Astrocyte (in vitro differentiated cells and primary cell): ENCODE data around the gene REPS1. TPM values are rescaled to one million over a fixed set of nuclear protein-coding genes. Genes with fewer than 3 reads are reported as not detected.

Experiments
- DNase-seq: peaks from one replicate; pipeline ENCODE4 v3.0.0-alpha.2; 2010; ENCODE audit warnings: low read depth
- FAIRE-seq: peaks from 2 replicates; lab custom pipeline; 2011; peaks lifted over from hg19 to GRCh38; lab: Jason Lieb, UNC
- H2AFZ ChIP-seq: 2 replicates; pipeline ENCODE4 v1.6.0; 2012; ENCODE audit warnings: low read depth, low read length, inconsistent platforms
- H3K27ac ChIP-seq: 2 replicates; pipeline ENCODE4 v1.5.1; 2011; ENCODE audit warnings: low read depth, low read length, inconsistent platforms
- H3K27me3 ChIP-seq: 2 replicates; pipeline ENCODE4 v1.6.0; 2011; ENCODE audit warnings: low read length, inconsistent platforms; ENCODE audit not compliant: insufficient read depth
- H3K36me3 ChIP-seq: 2 replicates; pipeline ENCODE4 v1.5.1; 2011; ENCODE audit warnings: low read length, inconsistent platforms; ENCODE audit not compliant: insufficient read depth
- H3K4me1 ChIP-seq: 2 replicates; pipeline ENCODE4 v1.5.1; 2011; ENCODE audit warnings: low read length, inconsistent platforms; ENCODE audit not compliant: insufficient read depth
- H3K4me2 ChIP-seq: 2 replicates; pipeline ENCODE4 v1.6.0; 2012; ENCODE audit warnings: low read length, inconsistent platforms
- H3K4me3 ChIP-seq: 2 replicates; pipeline ENCODE4 v1.5.1; 2011; ENCODE audit warnings: low read depth, mild to moderate bottlenecking, low read length, inconsistent platforms; ENCODE audit not compliant: insufficient read depth
- H3K79me2 ChIP-seq: 2 replicates; pipeline ENCODE4 v1.6.0; 2012; ENCODE audit warnings: mild to moderate bottlenecking, low read length, inconsistent platforms; ENCODE audit not compliant: insufficient read depth
- H3K9ac ChIP-seq: 2 replicates; pipeline ENCODE4 v1.6.0; 2012; ENCODE audit warnings: mild to moderate bottlenecking, low read length, inconsistent platforms
- H3K9me3 ChIP-seq: 2 replicates; pipeline ENCODE4 v1.5.1; 2012; ENCODE audit warnings: low read depth, mild to moderate bottlenecking, low read length, inconsistent platforms; ENCODE audit not compliant: insufficient read depth
- H4K20me1 ChIP-seq: 2 replicates; pipeline ENCODE4 v1.6.0; 2012; ENCODE audit warnings: low read length, inconsistent platforms; ENCODE audit not compliant: insufficient read depth
- H3K27ac Mint-ChIP-seq: one replicate; pipeline ENCODE4 v1.8.0; 2021; ENCODE audit warnings: mild to moderate bottlenecking, mixed read lengths; ENCODE audit not compliant: unreplicated experiment
- H3K27me3 Mint-ChIP-seq: one replicate; pipeline ENCODE4 v1.8.0; 2021; ENCODE audit warnings: low read depth, mixed read lengths; ENCODE audit not compliant: unreplicated experiment
- H3K36me3 Mint-ChIP-seq: one replicate; pipeline ENCODE4 v1.8.0; 2021; ENCODE audit warnings: low read depth, mixed read lengths; ENCODE audit not compliant: unreplicated experiment
- H3K4me1 Mint-ChIP-seq: one replicate; pipeline ENCODE4 v1.8.0; 2021; ENCODE audit warnings: low read depth, mixed read lengths; ENCODE audit not compliant: unreplicated experiment
- H3K4me3 Mint-ChIP-seq: one replicate; pipeline ENCODE4 v1.8.0; 2021; ENCODE audit warnings: mild to moderate bottlenecking, moderate library complexity, mixed read lengths; ENCODE audit not compliant: unreplicated experiment
- H3K9me3 Mint-ChIP-seq: one replicate; pipeline ENCODE4 v1.8.0; 2021; ENCODE audit warnings: mild to moderate bottlenecking, mixed read lengths; ENCODE audit not compliant: unreplicated experiment
- CTCF ChIP-seq: IDR thresholded peaks from 2 replicates; pipeline ENCODE4 v1.5.1; 2011; ENCODE audit warnings: low read depth, mild to moderate bottlenecking, inconsistent platforms, low read length, moderate library complexity; ENCODE audit not compliant: insufficient read depth
- EZH2 ChIP-seq: IDR thresholded peaks from 2 replicates; pipeline ENCODE4 v1.6.1; 2012; ENCODE audit warnings: mild to moderate bottlenecking, low read length, inconsistent platforms; ENCODE audit not compliant: insufficient read depth
- total RNA-seq: library from RNA; stranded (reverse); gene quantifications from 2 replicates; pipeline ENCODE4 v1.2.1, GENCODE V29; 2021

Gene REPS1
- total RNA-seq, 1 donor from 2014 or later = 39.1 TPM

DNA sequence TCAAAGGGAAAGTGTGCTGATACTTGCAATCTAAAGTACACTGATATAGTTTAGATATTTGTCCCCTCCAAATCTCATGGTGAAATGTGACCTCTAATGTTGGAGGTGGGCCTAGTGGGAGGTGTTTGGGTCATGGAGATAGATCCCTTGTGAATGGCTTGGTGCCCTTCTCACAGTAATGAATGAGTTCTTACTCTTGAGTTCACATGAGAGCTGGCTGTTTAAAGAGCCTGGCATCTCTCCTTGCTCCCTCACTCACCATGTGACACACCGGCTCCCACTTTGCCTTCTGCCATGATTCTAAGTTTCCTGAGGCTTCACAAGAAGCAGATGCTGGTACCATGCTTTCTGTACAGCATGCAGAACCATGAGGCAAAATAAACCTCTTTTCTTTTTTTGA is 78.1 kb downstream of the REPS1 start:
- FAIRE-seq = no peak
- Histone ChIP-seq H4K20me1 (no peaks in the 10 kb centered on the region), H3K27ac (no peak overlapping the region), H3K4me3 (no peak overlapping the region), H3K36me3 (peaks cover 24% of the 10 kb centered on the region), H3K9ac (no peak overlapping the region), H3K4me1 (no peaks in the 10 kb centered on the region), H2AFZ (no peak overlapping the region), H3K4me2 (no peak overlapping the region), H3K9me3 (no peaks in the 10 kb centered on the region), H3K79me2 (no peaks in the 10 kb centered on the region), H3K27me3 (no peaks in the 10 kb centered on the region)
- Mint-ChIP-seq H3K4me3 (no peak overlapping the region), H3K27me3 (no peaks in the 10 kb centered on the region), H3K9me3 (no peaks in the 10 kb centered on the region), H3K4me1 (no peaks in the 10 kb centered on the region), H3K36me3 (peaks cover 5% of the 10 kb centered on the region), H3K27ac (no peak overlapping the region)
- TF ChIP-seq EZH2 (no peak), CTCF (no peak)
- DNase-seq = no peak

GRCh38 chr6:138909511-138909910 is 78.5 kb downstream of the REPS1 start:
- peaks cover 23% of the 10 kb centered on the region for H3K36me3 ChIP-seq
- no peak overlapping the region for H3K9ac ChIP-seq
- TF ChIP-seq EZH2 = no peak
- H3K79me2 ChIP-seq = no peaks in the 10 kb centered on the region
- Mint-ChIP-seq H3K36me3 (peaks cover 5% of the 10 kb centered on the region), H3K4me1 (no peaks in the 10 kb centered on the region), H3K9me3 (no peaks in the 10 kb centered on the region), H3K4me3 (no peak overlapping the region), H3K27ac (no peak overlapping the region), H3K27me3 (no peaks in the 10 kb centered on the region)
- DNase-seq (no peak), FAIRE-seq (no peak)
- H3K27ac ChIP-seq = no peak overlapping the region
- H3K9me3 ChIP-seq = no peaks in the 10 kb centered on the region
- H3K4me1 ChIP-seq = no peaks in the 10 kb centered on the region
- no peak overlapping the region for H2AFZ ChIP-seq
- H4K20me1 ChIP-seq = no peaks in the 10 kb centered on the region
- H3K4me2 ChIP-seq = no peak overlapping the region
- no peaks in the 10 kb centered on the region for H3K27me3 ChIP-seq
- no peak overlapping the region for H3K4me3 ChIP-seq

GRCh38 chr6:138907167-138907566 is 80.9 kb downstream of the REPS1 start:
- no peak overlapping the region for H3K4me3 ChIP-seq
- H3K4me1 ChIP-seq = no peaks in the 10 kb centered on the region
- no peak overlapping the region for H3K4me3 Mint-ChIP-seq
- H3K27me3 Mint-ChIP-seq = no peaks in the 10 kb centered on the region
- H4K20me1 ChIP-seq = no peaks in the 10 kb centered on the region
- H3K4me1 Mint-ChIP-seq = no peaks in the 10 kb centered on the region
- no peaks in the 10 kb centered on the region for H3K27me3 ChIP-seq
- H3K27ac ChIP-seq = no peak overlapping the region
- H3K4me2 ChIP-seq = no peak overlapping the region
- no peak overlapping the region for H3K27ac Mint-ChIP-seq
- H3K9ac ChIP-seq = no peak overlapping the region
- no peak for TF ChIP-seq EZH2
- TF ChIP-seq CTCF = no peak
- H3K9me3 ChIP-seq = no peaks in the 10 kb centered on the region
- no peaks in the 10 kb centered on the region for H3K9me3 Mint-ChIP-seq
- H2AFZ ChIP-seq = no peak overlapping the region
- no peaks in the 10 kb centered on the region for H3K79me2 ChIP-seq
- H3K36me3 Mint-ChIP-seq = no peaks in the 10 kb centered on the region
- FAIRE-seq (no peak), DNase-seq (no peak)
- H3K36me3 ChIP-seq = peaks cover 21% of the 10 kb centered on the region
